GM18867 (cell line): ENCODE results near the gene ITGB2.
A peak's percentile ranks its signal among the peaks of the same experiment; 100 is the strongest.
"Not testable (repeated sequence)": the region's sequence is repeated elsewhere in the genome, so short reads cannot be mapped to it uniquely, and the experiment has no call there.

Experiments
- ATAC-seq: cut with Tn5 transposase; IDR thresholded peaks from one replicate; pipeline ENCODE4 v1.9.1; 2021; ENCODE audit warnings: mild to moderate bottlenecking, moderate library complexity; ENCODE audit not compliant: unreplicated experiment

Gene ITGB2

DNA sequence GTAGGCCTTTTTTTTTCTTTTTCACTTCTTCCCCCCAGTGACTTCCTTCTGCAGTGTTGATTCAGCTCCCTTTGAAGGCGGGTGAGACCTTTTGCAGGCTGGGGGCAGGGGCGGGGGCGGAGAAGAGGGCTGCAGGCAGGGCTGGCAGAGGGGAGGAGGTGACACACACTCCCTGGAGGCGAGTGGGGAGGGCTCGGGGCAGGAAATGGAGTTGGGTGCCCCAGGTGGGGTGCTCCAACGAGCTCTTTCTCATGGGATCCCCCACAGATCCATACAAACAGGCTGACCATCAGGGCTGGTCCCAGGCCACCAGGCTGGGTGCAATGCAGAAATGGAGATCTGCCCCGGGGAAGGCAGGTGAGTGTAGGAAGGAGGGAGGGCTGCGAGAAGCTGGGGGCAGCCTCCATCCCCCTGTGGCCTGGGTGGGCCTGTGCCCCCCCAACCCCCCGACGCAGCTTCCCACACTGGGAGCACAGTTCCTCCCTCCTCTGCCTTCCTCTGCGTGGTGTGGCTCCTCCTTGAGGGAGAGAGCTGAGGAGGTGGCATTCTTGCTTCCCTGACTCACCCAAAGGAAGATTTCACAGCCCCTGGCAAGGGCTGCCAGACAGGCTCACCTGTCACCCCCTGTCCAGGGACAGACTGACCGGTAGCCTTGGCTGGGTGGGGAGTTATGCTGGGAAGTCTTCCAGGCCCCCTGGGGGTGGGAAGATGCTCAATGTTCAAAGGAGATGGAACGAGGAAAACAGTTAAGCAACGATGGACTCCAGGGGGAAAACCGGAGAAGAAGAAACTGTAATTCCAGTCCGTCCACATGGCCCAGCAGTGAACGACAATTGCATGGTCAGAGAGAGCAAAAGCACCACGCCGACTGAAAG lies 7.1 kb upstream of the ITGB2 start:
- no peak for ATAC-seq

DNA sequence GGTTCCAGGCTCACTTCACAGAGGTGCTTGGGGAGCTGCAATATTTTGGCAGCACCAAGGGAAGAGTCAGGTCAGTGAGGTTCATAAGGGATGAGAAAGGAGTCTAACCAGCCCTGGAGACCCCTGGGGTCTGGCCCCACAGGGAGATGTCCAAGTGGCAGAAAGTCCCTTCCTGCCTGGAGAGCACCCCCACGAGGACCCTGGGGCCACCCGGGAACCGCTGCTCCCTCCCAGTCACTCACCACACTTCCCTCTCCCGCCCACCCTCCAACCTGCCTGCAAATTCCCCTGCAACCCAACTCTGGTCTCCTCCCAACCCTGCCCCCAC lies 6.5 kb upstream of the ITGB2 start:
- no peak for ATAC-seq

DNA sequence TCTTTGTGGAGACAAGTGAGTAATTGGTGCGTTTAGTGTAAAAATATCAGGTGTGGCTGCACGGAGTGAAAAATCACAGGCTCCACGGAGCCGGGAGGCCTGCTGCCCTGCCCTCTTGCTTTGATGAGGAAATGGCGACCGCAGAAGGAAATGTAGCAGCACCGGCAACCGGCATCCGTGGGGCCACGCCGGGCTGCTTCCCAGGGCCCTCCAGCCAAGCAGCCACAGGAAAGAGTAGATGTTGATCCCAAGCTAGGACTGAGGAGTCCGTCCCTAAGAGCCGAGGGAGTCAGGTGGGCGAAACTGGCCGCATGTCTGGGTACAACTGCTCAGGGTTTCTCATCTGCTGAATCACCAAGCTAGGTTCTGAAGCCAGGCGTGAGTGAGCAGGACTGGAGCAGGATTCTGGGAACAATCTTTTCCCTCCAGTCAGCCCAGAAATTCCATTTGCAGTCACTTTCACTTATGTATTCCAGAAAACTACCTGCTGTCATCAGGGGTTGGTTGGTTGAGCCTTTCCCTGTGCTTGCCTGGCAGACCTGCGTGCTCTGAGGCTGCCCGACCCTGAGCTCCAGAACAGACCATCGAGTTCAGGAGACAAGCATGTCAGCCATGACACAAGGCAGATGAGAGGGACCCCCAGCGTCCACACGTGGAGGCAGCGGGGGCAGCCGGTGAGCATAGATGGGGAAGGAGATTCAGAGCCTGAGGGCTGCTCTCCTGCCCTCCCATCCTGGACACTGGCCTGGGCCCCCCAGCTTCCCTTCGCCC lies 5.8 kb upstream of the ITGB2 start:
- no peak for ATAC-seq

DNA sequence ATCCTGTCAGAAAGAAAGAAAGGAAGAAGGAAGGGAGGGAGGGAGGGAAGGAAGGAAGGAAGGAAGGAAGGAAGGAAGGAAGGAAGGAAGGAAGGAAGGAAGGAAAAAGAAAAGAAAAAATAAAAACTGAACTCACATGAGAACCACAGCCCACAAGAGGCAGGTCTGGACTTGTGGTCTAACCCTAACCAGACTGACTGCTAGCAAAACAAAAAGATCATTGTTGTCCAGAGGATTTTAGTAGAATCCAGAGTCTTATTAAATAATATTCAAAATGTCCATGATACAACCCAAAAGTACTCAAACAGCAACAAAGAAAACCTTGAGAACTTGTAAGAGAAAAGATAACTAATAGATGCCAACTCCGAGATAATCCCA lies 4.7 kb upstream of the ITGB2 start:
- no peak for ATAC-seq

DNA sequence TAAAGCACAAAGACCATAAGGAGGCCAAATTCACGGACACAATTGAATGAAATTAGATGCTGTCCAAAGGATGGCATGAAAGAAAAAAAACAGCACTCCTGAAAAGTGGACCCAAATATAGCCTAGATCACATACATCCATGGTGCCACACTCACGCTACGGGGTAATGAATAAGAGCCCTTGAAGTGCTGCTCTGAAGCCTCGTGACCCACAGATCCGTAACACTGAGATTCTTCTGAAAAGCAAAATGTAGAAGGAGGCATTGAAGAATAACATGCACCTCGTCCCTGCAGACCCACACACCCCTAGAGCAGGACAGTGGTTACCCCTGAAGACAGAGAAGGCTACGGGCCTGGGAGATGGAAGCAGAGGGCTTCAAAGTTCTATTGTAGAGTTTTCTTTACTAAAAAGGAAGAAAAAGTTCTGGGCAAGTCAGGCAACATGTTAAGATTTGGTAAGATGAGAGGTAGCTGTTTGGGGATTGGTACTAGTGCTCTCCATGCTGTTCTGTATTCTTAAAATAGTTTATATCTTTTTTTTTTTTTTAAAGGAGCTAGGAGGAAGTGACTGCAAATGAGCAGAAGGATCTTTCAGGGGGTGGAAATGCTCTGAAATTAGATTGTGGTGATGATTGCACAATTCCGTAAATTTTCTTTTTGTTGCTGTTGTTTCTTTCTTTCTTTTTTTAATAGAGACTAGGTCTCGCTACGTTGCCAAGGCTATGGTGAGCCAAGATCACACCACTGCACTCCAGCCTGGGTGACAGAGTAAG lies 4.1 kb upstream of the ITGB2 start:
- ATAC-seq: no peak

DNA sequence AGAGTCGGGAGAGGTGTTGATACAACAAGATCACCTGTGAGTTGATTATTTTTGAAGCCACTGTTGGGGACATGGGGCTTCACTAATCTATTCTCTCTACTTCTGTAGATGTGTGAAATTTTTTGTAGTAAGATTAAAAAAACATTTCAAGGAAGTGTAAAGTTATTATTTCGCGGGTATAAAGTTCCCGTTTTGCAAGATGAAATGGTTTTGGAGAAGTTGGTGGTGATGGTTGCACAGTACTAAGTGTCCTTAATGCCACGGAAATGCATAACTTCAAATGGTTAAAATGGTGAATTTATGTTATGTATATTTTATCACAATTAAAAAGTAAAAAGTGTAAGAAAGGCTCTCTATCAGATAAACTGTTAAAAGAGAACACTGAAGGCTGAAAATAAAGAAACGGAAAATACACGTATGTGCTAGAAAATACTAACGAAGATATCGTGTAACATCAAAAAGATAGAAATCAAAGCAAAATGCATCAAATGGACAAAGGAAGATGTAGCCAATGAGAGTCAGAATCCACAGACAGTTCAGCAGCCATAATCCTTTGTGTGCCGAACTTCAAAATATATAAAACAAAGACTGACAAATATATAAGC lies 2.9 kb upstream of the ITGB2 start:
- no peak for ATAC-seq

DNA sequence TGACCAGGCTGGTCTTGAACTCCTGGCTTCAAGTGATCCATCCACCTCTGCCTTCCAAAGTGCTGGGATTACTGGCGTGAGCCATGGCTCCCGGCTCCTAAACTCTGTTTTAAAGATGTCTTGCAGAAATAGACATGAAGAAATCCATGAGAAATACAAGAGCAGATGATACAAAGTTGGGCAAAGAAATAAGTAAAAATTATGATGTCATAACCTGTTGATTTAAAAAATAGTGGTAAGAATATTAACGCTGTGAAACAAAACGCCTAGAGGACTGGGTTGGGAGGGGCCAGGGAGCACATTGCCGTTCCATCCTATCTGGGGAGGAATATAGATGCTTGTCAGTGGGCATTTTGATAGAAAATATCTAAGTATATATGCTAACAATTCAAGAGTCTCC lies 1.2 kb upstream of the ITGB2 start:
- ATAC-seq: no peak

DNA sequence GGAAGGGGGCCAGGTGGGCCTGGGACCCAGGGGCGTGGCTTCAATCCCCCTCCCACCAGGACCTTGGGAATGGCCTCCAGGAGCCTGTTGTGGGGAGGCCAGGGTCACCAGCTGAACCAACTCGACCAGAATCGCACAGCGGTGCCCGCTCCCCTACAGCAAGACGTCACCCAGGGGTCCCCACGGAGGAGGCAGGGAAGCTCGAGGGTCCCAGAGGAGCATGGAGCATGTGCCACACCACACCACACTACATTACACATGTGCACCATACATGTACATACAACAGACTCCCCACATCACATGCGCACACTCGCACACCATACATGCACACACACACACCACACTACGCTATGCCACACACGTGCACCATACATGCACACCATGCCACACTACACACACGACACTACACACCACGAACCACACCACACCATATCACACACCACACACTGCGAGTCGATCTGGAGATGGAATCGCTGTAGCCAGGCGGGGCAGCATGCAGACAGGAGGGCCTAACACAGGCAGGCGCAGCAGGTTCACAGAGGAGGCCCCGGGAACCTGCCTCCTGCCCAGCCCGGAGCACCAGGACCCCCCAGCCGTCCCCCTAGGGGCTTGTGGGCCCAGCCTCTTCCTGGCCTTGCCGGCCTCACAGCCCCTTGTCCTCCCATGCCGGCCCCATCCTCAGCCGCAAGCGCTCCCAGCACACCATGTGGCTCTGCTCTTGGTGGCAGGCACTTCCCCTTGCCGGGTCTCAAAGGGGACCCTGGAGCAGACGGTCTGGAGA lies 596 bp downstream of the ITGB2 start:
- ATAC-seq: no peak

DNA sequence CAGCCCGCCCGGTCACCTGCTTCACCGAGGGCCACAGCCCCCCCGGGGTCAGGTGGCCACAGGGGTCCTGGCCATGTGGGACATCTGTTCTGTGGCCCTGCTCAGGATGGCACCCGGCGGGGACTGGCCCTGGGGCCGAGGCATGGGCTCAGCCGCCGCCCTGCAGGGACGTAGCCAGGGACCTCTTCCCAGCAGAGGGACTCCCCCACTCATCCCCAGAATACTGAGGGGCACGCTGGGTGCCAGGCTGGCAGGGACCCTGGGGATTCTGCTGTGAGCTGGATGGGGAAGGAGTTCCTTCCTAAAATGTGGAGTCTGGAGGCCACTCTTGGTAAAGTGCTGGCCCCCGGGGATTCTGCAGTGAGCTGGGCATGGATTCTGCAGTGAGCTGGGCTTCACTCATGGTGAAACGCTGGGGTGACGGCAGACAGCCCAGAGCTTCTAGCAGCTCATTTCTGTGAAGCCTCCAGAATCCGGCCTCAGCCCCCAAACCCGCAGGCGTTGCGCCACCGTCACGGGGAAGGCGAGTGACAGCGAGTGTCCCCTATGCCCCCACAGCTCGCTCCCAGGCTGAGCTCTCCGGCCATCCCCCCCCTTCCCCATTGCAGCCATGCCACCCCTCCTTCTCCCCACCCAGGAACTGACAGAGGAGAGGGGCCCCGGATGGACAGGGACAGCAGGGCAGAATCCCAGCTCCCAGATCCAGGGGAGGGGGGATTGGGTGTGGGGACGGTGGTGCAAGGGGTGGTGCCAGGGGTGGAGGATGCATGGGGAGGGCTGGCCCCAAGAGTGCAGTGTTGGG lies 1.4 kb downstream of the ITGB2 start:
- no peak for ATAC-seq

DNA sequence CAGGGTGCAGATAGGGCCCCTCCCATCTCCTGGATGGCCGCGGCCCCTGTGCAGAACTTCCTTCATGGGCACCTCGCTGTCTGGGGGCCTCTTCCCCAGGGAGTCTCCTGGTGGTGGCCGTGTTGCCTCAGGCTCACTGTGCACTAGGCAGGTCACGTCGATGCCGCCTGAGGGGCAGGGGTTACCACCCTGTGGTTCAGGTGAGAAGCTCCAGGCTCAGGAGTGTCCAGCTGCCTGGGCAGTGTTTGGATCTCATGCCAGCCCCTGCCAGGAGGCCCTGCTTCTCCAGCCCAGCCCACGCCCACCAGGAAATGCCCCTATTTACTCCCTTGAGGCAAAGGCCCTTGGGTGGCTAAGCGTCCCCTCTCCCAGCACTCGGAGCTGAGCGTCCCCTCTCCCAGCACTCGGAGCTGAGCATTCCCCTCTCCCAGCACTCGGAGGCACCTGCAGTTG lies 2.1 kb downstream of the ITGB2 start:
- no peak for ATAC-seq

DNA sequence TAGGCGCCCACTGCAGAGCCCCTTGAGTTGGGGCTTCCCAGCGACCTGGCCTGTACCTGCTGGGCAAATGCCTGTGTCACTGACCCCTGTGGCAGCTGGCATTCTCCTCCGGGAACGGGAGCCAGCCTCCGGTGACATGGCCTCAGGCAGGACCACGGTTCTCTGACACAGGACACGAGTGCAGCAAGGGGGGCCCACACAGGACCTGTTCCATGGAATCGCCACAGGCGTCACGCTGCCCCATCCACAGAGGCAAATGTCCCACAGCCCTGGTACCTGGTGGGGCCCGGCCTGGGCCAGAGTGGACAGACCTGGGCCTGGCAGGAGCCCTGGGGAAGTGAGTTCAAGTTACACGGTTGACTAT lies 2.6 kb downstream of the ITGB2 start:
- ATAC-seq: no peak

DNA sequence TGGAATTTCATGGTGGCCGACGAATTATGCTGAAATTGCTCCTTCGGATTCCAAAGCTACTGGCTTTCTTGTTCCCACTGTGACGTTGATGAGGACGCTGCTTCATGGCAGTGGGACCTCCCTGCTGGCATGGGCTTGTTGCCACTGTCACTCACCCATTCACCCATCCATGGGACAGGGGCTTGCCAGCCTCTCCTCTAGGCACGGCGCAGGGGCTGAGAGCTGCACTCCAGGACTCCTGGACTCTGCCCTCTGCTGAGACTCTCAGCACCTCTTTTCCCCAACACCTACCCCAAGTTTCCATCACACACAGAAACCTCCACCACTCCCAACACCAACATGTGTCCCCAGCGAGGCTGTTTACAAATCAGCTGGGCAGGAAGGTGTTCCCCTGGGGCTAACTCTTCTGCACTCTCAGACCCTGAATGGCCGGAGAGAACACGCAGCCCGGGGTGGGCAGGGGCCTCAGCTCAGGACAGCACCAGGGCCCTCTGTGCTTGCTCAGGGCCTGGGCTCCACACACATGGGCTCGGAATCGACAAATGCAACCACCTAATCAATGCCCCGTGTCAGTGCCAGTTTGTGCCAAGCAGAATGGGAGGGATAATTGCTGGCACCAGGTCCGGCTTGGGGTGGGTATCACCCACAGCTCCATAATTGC lies 3.1 kb downstream of the ITGB2 start:
- no peak for ATAC-seq

DNA sequence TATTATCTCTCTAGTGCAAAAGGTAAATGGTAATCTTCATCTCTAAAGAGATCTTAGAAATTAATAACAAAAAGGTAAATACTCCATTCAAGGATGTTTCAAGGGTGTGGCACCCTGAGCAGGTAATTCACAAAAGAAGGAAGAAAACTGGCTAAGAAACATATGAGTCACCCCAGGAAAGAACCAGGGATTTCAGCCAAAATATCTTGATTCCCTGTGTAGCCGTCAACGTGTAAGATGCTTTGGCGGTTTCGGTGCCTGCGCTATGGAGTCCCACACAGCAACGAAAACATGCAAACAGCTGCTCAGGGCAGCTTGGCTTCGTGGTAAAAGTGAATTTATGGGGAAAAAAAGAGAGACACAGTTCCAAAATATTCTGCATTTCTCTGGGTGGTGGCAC lies 3.7 kb downstream of the ITGB2 start:
- ATAC-seq: no peak

DNA sequence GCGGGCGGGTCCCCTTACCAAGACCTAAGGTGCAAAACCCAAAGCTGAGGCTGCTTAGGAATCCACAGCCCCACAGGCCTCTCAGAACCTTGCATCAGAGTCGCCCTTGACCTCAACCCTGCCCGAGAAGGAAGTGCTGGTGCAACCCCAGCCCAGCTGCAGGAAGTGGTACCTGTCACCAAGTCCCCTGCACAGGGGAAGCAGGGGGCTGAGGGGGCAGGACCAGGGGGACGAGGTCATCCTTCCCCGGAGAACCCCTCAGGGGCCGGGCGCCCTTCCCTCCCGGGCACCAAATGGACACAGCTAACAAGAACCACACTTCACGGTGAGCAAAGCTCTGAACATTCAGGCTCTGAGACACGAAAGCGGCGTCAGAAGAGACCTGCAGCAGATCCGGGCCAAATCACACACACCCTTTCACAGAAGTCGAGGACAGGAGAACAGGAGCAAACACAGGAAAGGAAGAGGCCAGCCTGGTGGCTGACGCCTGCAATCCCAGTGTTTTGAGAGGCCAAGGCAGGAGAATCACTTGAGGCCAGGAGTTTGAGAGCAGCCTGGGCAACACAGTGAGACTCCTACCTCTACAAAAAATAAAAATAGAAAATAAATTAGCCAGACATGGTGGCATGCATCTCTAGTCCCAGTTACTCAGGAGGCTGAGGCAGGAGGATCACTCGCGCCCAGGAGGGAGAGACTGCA lies 6.4 kb downstream of the ITGB2 start:
- peak; percentile 59 for ATAC-seq

DNA sequence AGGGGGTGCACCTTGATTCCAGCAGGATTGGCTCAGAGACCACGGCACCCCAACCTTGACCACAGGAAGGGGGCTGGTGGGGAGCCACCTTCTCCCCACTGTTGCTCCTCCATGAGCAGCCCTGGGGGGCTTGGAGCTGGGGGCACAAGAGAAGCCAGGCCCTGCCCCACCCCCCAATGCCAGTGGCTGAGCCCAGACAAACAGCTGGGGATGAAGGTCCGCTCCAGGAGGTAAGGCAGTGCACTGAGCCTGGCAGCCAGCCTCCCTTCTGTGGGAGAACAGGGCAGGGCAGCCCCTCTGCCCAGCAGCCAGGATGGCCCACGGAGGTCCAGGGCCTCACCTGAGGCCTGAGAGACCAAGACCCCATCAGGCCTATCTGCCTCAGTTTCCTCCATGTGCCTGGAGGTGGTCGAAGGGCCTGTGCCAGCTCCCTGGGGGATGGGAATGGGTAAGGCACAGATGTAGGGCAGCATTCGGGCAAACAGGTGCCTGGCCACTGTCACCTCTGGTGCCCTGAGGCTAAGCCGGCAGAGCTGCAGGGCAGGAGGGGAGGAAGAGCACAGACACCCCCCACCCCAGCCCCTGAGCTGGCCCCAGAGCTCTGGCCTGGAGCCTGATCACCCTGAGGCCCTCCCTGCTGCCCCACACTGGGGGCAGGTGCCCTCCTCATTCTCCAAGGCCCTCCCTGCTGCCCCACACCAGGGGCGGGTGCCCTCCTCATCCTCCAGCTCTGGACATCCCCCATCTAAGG lies 7.1 kb downstream of the ITGB2 start:
- ATAC-seq: no peak

DNA sequence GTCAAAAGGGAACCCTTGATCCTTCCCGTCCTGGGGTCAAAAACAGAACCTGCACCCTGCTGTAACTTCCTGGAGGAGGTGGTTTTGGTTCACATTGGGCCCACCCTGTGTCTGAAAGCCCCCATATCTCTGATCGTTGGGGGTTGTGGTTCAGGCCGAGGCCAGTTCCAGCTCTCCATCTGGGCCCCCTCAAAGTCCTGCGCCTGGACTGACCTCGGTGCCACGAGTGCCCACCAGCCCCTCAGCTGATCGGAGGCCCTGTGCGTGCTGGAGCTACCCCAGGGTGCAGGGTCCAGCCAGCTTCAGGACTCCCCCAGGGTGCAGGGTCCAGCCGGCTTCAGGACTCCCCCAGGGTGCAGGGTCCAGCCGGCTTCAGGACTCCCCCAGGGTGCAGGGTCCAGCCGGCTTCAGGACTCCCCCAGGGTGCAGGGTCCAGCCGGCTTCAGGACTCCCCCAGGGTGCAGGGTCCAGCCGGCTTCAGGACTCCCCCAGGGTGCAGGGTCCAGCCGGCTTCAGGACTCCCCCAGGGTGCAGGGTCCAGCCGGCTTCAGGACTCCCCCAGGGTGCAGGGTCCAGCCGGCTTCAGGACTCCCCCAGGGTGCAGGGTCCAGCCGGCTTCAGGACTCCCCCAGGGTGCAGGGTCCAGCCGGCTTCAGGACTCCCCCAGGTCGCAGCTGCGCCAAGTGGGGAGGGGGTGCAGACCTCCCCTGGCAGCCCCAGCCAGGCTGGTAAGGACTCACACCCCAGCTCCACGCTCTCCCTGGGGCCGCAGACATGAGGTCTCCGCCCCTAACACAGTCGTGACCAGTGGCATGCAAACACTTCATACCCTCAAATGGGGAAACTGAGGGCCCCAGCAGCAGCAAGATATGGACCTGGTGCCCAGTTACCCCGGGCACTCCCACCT lies 7.9 kb downstream of the ITGB2 start:
- ATAC-seq: not testable (repeated sequence)

DNA sequence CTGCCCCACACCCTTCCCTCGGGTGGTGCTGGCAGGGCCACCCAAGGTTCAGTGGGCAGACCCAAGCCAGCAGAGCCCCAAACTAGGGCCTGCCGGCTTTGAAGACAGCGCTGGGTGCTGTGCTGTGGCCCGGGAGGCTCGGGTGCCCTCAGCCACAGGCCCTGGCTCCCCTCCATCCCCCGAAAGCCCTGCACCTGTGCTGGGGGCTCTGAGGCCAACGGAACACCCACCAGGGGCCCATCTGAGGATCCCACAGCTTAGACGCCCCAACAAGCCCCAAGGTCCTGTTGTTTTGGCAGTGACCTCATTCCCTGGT lies 8.6 kb downstream of the ITGB2 start:
- no peak for ATAC-seq
